ENCODE measurements around the gene PMM2.
A peak's percentile ranks its signal among the peaks of the same experiment; 100 is the strongest.
"Not testable (repeated sequence)": the region's sequence is repeated elsewhere in the genome, so short reads cannot be mapped to it uniquely, and the experiment has no call there.

The PMM2 gene

GRCh38 chr16:8872967-8873865 is 75.6 kb downstream of the PMM2 start:
- Histone ChIP-seq H3F3A (ENCODE audit: insufficient read depth, low read length) (peaks cover 4% of the 10 kb centered on the region; the same call in 1 of the 2 replicates), H3K9me2 (ENCODE audit: low read depth, low read length) (no peaks in the 10 kb centered on the region), H3K36me3 (ENCODE audit: insufficient read depth, low read length) (no peaks in the 10 kb centered on the region), H3K4me3 (ENCODE audit: low read depth, low read length, poor library complexity, severe bottlenecking) (no peak overlapping the region), H3K4me2 (ENCODE audit: low read length) (no peak overlapping the region), H3K27ac (ENCODE audit: low read depth, low read length, poor library complexity, severe bottlenecking) (no peak overlapping the region), H4K20me1 (ENCODE audit: insufficient read depth, low read length) (no peaks in the 10 kb centered on the region), H3K4me1 (ENCODE audit: insufficient read depth, low read length, severe bottlenecking) (peaks cover 21% of the 10 kb centered on the region), H2AFZ (ENCODE audit: low read length) (no peak overlapping the region), H3K27me3 (ENCODE audit: insufficient read depth, low read length) (no peaks in the 10 kb centered on the region), H3K79me2 (ENCODE audit: insufficient read depth, low read length) (no peaks in the 10 kb centered on the region), H3K9ac (ENCODE audit: low read length) (no peak overlapping the region), H3K9me3 (ENCODE audit: low read length) (no peaks in the 10 kb centered on the region)
- TF ChIP-seq EZH2 (IDR thresholded peaks at IDR 0.05; ENCODE audit: borderline replicate concordance, low read length) (no peak), CTCF (IDR thresholded peaks at IDR 0.05; ENCODE audit: low read length) (peak; percentile 30; the same call in 1 of the 2 replicates)

DNA sequence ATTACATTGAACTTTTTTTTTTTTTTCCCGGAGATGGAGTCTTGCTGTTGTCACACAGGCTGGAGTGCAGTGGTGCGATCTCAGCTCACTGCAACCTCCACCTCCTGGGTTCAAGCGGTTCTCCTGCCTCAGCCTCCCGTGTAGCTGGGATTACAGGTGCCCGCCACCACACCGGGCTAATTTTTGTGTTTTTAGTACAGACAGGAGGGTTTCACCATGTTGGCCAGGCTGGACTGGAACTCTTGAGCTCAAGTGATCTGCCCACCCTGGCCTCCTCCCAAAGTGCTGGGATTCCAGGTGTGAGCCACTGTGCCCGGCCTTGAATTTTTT is 76.2 kb downstream of the PMM2 start:
- H3K4me2 ChIP-seq (ENCODE audit: low read length); H3K79me2 ChIP-seq (ENCODE audit: insufficient read depth, low read length); H3K27me3 ChIP-seq (ENCODE audit: insufficient read depth, low read length); H3K27ac ChIP-seq (ENCODE audit: low read depth, low read length, poor library complexity, severe bottlenecking); H3F3A ChIP-seq (ENCODE audit: insufficient read depth, low read length); H3K36me3 ChIP-seq (ENCODE audit: insufficient read depth, low read length); H3K9ac ChIP-seq (ENCODE audit: low read length); H3K9me2 ChIP-seq (ENCODE audit: low read depth, low read length); H4K20me1 ChIP-seq (ENCODE audit: insufficient read depth, low read length); H3K4me3 ChIP-seq (ENCODE audit: low read depth, low read length, poor library complexity, severe bottlenecking); H2AFZ ChIP-seq (ENCODE audit: low read length); H3K9me3 ChIP-seq (ENCODE audit: low read length): not testable (repeated sequence)
- H3K4me1 ChIP-seq (ENCODE audit: insufficient read depth, low read length, severe bottlenecking), result peaks cover 21% of the 10 kb centered on the region

- Histone ChIP-seq H3K4me2 (ENCODE audit: low read length) (no peak overlapping the region), H3K4me1 (ENCODE audit: insufficient read depth, low read length, severe bottlenecking) (peaks cover 18% of the 10 kb centered on the region)
- no peak for TF ChIP-seq EZH2 (IDR thresholded peaks at IDR 0.05; ENCODE audit: borderline replicate concordance, low read length)
- no peak for TF ChIP-seq CTCF (IDR thresholded peaks at IDR 0.05; ENCODE audit: low read length)
These were observed 76.7 kb downstream of the PMM2 start for GRCh38 chr16:8874388-8874787.

GRCh38 chr16:8875317-8875716 is 77.7 kb downstream of the PMM2 start:
- H3K9me2 ChIP-seq (ENCODE audit: low read depth, low read length); H3K9ac ChIP-seq (ENCODE audit: low read length); H3K79me2 ChIP-seq (ENCODE audit: insufficient read depth, low read length); H3K4me2 ChIP-seq (ENCODE audit: low read length); H3K36me3 ChIP-seq (ENCODE audit: insufficient read depth, low read length); H3K27me3 ChIP-seq (ENCODE audit: insufficient read depth, low read length); H2AFZ ChIP-seq (ENCODE audit: low read length); H3K27ac ChIP-seq (ENCODE audit: low read depth, low read length, poor library complexity, severe bottlenecking); H3F3A ChIP-seq (ENCODE audit: insufficient read depth, low read length); H3K4me3 ChIP-seq (ENCODE audit: low read depth, low read length, poor library complexity, severe bottlenecking); H3K9me3 ChIP-seq (ENCODE audit: low read length); H4K20me1 ChIP-seq (ENCODE audit: insufficient read depth, low read length): not testable (repeated sequence)
- peaks cover 15% of the 10 kb centered on the region for H3K4me1 ChIP-seq (ENCODE audit: insufficient read depth, low read length, severe bottlenecking)

More at GRCh38 chr16:8874388-8874787, 76.7 kb downstream of the PMM2 start:
- Histone ChIP-seq H3K36me3 (ENCODE audit: insufficient read depth, low read length) (no peaks in the 10 kb centered on the region), H3F3A (ENCODE audit: insufficient read depth, low read length) (peaks cover 4% of the 10 kb centered on the region; the same call in 1 of the 2 replicates), H3K9me3 (ENCODE audit: low read length) (no peaks in the 10 kb centered on the region), H3K79me2 (ENCODE audit: insufficient read depth, low read length) (no peaks in the 10 kb centered on the region), H3K4me3 (ENCODE audit: low read depth, low read length, poor library complexity, severe bottlenecking) (no peak overlapping the region), H3K27ac (ENCODE audit: low read depth, low read length, poor library complexity, severe bottlenecking) (no peak overlapping the region), H3K9ac (ENCODE audit: low read length) (no peak overlapping the region), H3K27me3 (ENCODE audit: insufficient read depth, low read length) (no peaks in the 10 kb centered on the region), H2AFZ (ENCODE audit: low read length) (no peak overlapping the region), H3K9me2 (ENCODE audit: low read depth, low read length) (no peaks in the 10 kb centered on the region), H4K20me1 (ENCODE audit: insufficient read depth, low read length) (no peaks in the 10 kb centered on the region)

Data from OCI-LY1 (cell line).